NCI-H146 (cell line): ENCODE measurements around the gene TDRD9.

ENCODE experiments used
- DNase-seq: peaks from one replicate; lab custom pipeline; 2025; lab: John Stamatoyannopoulos, UW

The TDRD9 gene

GRCh38 chr14:104076743-104077142 is 148.5 kb downstream of the TDRD9 start:
- DNase-seq: no peak

DNA sequence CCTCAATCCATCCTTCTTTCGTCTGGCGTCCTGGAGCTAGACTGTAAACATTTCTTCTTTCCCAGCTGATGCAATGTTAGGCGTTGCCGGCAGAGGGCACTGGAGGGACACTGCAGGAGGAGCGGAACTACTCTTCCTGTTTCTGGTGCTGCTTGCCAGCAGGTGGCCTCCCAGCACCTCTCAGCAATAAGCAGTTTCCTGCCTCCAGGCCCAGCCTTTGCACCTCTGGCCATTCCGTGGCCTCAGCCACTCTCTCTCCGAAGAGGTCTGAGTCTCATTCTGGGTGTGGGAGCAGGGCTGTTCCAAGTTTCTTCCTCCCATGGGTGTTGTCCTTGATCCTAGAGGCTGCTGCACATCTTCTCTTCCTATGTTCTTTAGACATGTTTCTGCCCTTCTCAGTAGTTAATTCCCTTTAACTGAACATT is 149.8 kb downstream of the TDRD9 start:
- peak; percentile 88 for DNase-seq

GRCh38 chr14:104080376-104081260 is 152.4 kb downstream of the TDRD9 start:
- DNase-seq: no peak

- DNase-seq: no peak
Measured at GRCh38 chr14:104081261-104081835, 153.1 kb downstream of the TDRD9 start.

GRCh38 chr14:104081951-104082464 is 153.8 kb downstream of the TDRD9 start:
- DNase-seq: no peak

- DNase-seq: no peak
Measured at GRCh38 chr14:104082807-104083206, 154.6 kb downstream of the TDRD9 start.

DNA sequence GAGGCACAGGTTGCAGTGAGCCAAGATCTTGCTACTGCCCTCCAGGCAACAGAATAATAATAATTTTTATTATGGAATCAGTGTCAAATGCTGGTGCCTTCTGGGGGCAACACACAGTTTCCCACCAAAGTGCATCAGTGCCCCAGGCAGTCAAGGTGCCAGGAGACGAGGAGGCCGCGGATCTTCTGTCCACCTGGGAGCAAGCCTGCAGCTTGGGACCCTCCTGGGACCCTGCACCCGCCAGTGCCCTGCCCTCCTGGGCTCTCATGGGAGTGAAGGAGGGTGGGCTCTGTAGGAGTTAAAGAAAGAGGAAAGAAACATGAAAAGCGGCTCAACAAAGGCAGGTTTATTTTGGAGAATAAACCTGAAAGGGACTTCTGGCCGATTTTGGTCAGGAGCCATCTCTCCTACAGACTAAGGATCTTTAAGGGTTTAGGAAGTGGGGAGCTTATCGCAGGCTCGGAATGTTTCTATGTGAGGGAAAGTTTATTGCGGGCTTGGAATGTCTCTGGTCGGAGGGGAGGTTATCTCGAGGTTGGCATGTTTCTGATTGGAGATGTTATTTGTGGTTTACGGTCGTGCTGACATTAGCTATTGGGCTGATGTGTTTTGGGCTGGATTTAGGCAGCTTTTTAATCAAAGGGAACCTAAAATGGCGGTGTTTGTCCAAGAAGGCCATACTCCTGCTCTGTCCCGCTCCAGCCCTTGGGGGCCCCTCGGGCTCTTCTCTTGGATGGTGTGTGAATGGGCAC is 156.2 kb downstream of the TDRD9 start:
- DNase-seq: no peak

- no peak for DNase-seq
Measured at GRCh38 chr14:104085032-104085888, 157.0 kb downstream of the TDRD9 start, which contains the start of gene ASPG. Gene ASPG (plus strand): TSS chr14:104085700. CDS start chr14:104085771, 71 bp downstream.

GRCh38 chr14:104085889-104086201 is 157.6 kb downstream of the TDRD9 start:
- DNase-seq: no peak

DNA sequence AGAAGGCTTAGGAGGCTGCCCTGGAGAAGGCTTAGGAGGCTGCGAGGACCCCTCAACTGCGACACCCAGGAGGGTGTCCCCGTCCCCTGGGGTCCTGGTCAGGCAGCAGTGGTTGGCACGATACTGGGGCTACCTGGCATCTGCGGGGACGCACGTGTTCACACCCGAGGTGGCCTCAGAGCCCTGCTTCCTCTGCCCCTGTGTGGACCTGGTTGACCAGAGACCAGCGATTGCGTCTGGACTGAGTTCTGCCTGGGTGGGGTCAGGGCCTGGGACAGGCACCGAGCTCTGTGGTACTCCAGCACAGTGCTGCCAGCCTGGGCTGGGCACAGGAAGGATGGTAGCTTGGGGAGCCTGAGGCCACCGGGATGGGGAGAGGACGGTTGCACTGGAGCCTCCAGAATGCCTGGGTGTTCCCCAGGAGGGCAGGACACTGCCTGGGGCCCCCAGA is 158.0 kb downstream of the TDRD9 start:
- DNase-seq: no peak

DNA sequence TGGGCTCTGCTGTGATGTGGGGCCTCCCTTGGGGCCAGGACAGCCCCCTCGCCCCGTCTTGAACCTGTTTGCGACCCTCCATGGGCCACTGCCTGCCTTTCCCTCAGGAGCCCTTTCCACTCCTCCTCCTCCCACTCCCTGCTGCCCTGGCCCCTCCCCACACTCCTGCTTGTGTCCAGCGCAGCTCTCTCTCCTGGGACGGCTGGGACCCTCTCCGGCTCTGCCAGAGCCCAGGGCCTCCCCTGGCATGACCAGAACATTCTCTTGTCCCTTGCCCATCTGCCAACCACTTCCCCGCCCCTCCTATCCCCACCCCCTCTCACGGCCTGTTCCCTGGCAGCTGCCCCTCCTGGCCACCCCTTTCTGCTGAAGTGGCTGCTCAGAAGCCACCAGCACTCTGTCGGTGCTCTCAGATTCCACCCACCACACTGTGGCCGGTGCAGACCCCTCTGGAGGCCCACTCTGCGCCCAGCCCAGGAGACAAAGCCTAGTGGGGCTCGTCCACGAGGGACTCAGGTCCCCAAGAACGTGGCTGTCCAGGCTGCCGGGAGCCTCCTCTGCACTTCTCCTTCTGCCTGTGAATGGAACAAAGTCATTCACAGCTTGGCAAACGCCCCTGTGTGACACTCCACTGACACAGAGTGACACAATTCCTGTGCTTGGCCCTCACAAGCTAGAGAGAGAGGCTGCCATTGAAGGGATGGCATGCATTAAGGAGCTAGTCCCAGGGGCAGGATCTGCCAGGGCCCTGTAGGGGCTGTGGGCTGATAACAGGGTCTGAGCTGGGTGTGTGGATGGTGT is 158.6 kb downstream of the TDRD9 start:
- no peak for DNase-seq

DNA sequence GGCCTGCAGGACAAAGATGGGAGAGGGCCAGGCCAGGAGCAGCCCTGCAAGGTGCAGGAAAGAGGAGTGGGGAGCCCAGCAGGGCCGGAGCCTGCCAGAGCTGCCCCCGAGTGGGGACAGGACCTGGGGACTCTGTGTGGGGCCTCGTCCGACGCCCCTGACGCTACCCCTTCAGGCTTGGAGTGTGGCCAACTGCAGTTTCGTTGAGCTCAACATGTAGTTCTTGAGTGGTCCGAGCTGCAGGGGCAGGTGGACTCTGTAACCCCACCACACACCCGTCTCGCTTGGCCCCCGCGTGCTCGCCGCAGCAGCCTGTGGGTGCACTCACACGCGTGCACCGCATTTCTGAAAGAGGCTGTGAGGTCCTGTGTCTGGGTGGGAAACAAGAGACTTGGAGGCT is 159.2 kb downstream of the TDRD9 start:
- DNase-seq: no peak

DNA sequence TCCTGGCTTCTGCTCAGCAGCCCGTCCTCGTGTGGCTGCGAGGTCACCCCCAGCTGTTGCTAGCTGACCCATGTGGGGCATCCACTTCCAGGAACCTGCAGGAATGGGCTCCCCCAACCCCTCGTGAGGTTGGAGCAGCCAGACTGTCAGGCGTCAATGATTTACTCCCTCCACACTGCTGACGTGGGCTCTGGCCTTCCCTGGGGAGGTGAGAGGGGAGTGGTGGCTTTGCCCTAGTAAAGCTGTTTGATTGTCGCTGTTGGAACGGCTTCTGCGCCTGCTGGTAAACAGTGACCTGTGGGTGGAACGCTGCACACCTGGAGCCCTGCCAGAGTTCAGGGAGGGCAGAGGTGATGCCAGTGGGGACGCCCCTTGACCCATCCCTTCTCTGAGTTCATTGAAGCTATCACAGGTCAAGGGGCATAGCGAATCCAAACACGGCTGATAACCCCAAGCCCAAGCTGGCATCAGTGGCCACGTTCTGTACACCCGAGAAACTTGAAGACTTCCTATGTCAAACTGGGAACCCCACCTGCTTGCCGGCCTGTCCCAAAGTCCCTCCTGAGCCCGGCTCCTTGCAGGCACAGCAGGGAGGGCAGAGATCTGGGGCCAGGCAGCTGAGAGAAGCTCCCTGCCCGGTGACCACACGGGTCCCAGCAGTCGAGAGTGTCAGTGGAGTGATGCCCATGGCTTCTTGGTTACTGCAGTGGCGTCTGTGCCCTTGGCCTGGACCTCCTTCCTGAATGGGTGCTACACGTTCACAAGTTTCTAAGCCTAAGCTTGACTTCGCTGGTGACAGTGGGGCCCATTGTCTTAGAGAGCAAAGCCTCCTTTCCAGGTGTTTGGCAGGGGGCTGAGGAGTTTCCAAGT is 160.0 kb downstream of the TDRD9 start:
- DNase-seq: no peak

- no peak for DNase-seq
Measured at GRCh38 chr14:104090071-104090748, 162.0 kb downstream of the TDRD9 start.

- DNase-seq: no peak
Measured at GRCh38 chr14:104091061-104091926, 163.0 kb downstream of the TDRD9 start.

DNA sequence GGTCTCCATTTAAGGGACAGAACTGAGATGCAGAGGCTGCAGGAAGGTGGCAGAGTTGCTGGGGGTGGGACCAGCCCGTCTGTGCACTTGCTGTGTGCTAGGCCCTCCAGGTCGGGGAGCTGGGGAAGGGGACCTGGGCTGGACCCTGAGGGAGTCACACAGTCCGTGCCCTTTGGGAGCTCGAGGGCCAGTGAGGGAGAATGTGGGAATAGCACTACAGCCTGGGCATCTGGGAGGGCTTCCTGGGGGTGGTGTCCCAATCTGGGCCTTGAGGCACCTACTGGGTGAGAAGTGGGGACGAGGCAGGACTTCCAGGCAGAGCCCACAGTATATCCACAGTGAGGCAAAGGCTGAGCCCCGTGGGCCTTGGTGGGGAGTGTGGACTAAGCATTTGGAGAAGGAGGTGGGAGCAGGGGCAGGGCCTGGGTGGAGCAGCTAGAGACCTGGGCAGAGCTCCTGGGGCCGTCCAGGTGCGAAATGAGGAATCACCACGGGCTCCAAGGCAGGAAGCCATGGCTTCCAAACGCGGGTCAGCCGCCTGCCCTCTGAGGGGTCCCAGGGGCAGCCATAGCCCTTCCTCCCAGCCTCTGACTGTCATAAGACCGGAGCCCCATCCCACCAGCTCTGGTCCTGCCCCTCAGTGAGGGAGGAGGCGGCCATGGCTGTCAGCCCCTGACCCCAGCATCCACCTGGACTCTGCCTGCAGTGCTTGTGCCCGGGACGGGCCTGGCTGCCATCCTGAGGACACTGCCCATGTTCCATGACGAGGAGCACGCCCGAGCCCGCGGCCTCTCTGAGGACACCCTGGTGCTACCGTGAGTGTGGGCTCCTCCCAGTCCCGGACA is 163.9 kb downstream of the TDRD9 start:
- DNase-seq: no peak

DNA sequence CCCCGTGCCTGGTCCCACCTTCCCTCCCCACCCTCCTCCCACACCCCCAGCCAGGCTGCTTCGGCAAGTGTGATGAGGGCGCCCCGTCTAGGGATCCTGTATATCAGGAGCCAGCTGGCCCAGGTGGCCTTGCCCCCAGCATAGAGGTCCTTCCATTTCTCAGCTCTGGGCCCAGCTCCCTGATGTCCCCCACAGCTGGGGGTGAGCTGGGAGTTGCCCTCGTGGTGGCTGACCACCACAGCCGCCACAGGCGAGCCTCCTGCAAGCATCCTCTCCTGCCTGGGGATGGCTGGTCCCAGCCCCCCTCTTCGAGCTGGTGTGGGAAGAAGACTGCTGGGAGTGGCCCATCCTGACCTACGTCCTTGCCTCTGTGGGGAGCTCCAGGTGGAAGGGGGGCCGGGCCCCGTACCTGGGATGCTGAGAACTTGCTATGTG is 164.7 kb downstream of the TDRD9 start:
- no peak for DNase-seq
